Mammary epithelial cell (primary cell): Measurements from ENCODE around the gene FBLN2.

Experiments used
- CTCF ChIP-seq, 2 donors: IDR thresholded peaks in 1 of 2; conservative IDR thresholded peaks in 1 of 2; 2 replicates each; pipeline ENCODE4 v1.5.1; 2011 to 2012; ENCODE audit warnings: inconsistent platforms in 2 of 2, low read length in 2 of 2, mild to moderate bottlenecking in 2 of 2, control low read depth in 1 of 2, low read depth in 1 of 2; ENCODE audit not compliant: insufficient read depth in 1 of 2; ENCODE audit errors: extremely low read depth in 1 of 2
- EZH2 ChIP-seq: IDR thresholded peaks from 2 replicates; pipeline ENCODE4 v1.6.1; 2012; ENCODE audit warnings: low read length, inconsistent platforms, borderline replicate concordance

- TF ChIP-seq CTCF (conservative IDR thresholded peaks at IDR 0.05 in 1 of 2, IDR thresholded peaks at IDR 0.05 in 1 of 2; ENCODE audit: extremely low read depth in 1 of 2, insufficient read depth in 1 of 2, low read depth in 1 of 2, low read length in 2 of 2), result no peak
- TF ChIP-seq EZH2, result no peak
These were observed 73.4 kb downstream of the FBLN2 start for GRCh38 chr3:13622356-13622755.
